Parietal lobe (tissue), 1 donor: ENCODE measurements around the gene NUP42. TPM values are rescaled to one million over a fixed set of nuclear protein-coding genes. Genes with fewer than 3 reads are reported as not detected.

Experiments used
- total RNA-seq: library from RNA; depleted of rRNA; stranded (reverse); fragments of >200 nt; gene quantifications from one replicate; pipeline ENCODE4 v1.2.3, GENCODE V29; 2014

NUP42 gene
- total RNA-seq, result 72.9 TPM

GRCh38 chr7:23181684-23182553 is at the start of gene NUP42:
TSS of gene NUP42 (plus strand) at chr7:23182048. CDS start at chr7:23182086, 38 bp downstream.

DNA sequence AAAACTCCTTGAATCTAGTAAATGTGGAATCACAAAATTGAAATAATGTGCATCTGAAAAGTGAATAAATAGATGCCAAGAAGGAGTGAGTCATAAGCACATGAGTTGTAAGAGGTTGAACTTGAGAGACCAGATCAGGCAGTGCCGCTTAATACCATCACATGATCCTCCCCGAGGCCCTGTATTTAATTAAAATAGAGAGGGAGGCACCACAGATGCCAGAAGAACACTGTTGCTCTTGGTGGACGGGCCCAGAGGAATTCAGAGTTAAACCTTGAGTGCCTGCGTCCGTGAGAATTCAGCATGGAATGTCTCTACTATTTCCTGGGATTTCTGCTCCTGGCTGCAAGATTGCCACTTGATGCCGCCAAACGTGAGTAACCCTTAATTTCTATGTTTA is 64.7 kb downstream of the NUP42 start, which contains the start of gene GPNMB:
GPNMB (plus strand) TSS at position 221 of the 400 bp plus-strand sequence; CDS start at position 304, 83 bp downstream.

Other genes starting within 250 kb of the NUP42 start
- 115 TPM for gene HYCC1, start 167.9 kb upstream of the NUP42 start, total RNA-seq
- gene KLHL7, start 76.3 kb upstream of the NUP42 start, total RNA-seq, result 108 TPM
- 2.2 TPM for gene GPNMB, start 64.7 kb downstream of the NUP42 start, total RNA-seq
- 38.2 TPM for gene MALSU1, start 117.3 kb downstream of the NUP42 start, total RNA-seq